Fibroblast of lung (primary cell): ENCODE results near the gene NACAD.

ENCODE experiments used
- CTCF ChIP-seq, 2 donors: IDR thresholded peaks in 1 of 2; conservative IDR thresholded peaks in 1 of 2; 1 replicate in 1 of 2; 2 replicates in 1 of 2; pipeline ENCODE4 v1.5.1; 2011 to 2012; ENCODE audit warnings: low read length in 2 of 2, control low read depth in 1 of 2, inconsistent platforms in 1 of 2, low read depth in 1 of 2, mild to moderate bottlenecking in 1 of 2
- EZH2 ChIP-seq: IDR thresholded peaks from 2 replicates; pipeline ENCODE4 v1.5.1; 2012; ENCODE audit warnings: low read length, control low read depth, mild to moderate bottlenecking; ENCODE audit errors: missing control alignments

GRCh38 chr7:45050198-45050597 is 38.6 kb downstream of the NACAD start:
- TF ChIP-seq CTCF (conservative IDR thresholded peaks at IDR 0.05 in 1 of 2, IDR thresholded peaks at IDR 0.05 in 1 of 2; ENCODE audit: low read depth in 1 of 2, low read length in 2 of 2) (no peak), EZH2 (no peak)
